Suprapubic skin (tissue), 4 donors: ENCODE measurements around the gene PROSER2.

Experiments
- EP300 ChIP-seq: sonication (generic); formaldehyde crosslinking; IDR thresholded peaks from one replicate; pipeline ENCODE4 v1.6.1; 2017; ENCODE audit warnings: antibody characterized with exemption
- POLR2A ChIP-seq, 2 donors: fragments of 450-650 bp; IDR thresholded peaks; one replicate each; pipeline ENCODE4 v1.6.1; 2017; ENCODE audit warnings: antibody characterized with exemption in 2 of 2, mild to moderate bottlenecking in 2 of 2, moderate library complexity in 2 of 2
- POLR2AphosphoS5 ChIP-seq, 3 donors: sonication (generic); formaldehyde crosslinking; IDR thresholded peaks; one replicate each; pipeline ENCODE4 v1.6.1; 2017; ENCODE audit warnings: antibody characterized with exemption in 3 of 3
- TF ChIP-seq, protein P1 (sequence below), 2 donors: fragments of 200-600 bp in 1 of 2; fragments of 450-650 bp in 1 of 2; sonication (generic) in 1 of 2; IDR thresholded peaks; one replicate each; pipeline ENCODE4 v1.5.1; 2016 to 2019; ENCODE audit warnings: antibody characterized with exemption in 2 of 2, mild to moderate bottlenecking in 1 of 2, moderate library complexity in 1 of 2

- TF ChIP-seq, protein P1, sequence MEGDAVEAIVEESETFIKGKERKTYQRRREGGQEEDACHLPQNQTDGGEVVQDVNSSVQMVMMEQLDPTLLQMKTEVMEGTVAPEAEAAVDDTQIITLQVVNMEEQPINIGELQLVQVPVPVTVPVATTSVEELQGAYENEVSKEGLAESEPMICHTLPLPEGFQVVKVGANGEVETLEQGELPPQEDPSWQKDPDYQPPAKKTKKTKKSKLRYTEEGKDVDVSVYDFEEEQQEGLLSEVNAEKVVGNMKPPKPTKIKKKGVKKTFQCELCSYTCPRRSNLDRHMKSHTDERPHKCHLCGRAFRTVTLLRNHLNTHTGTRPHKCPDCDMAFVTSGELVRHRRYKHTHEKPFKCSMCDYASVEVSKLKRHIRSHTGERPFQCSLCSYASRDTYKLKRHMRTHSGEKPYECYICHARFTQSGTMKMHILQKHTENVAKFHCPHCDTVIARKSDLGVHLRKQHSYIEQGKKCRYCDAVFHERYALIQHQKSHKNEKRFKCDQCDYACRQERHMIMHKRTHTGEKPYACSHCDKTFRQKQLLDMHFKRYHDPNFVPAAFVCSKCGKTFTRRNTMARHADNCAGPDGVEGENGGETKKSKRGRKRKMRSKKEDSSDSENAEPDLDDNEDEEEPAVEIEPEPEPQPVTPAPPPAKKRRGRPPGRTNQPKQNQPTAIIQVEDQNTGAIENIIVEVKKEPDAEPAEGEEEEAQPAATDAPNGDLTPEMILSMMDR (IDR thresholded peaks at IDR 0.05), result no peak
- TF ChIP-seq POLR2A (IDR thresholded peaks at IDR 0.05), result no peak
- no peak for TF ChIP-seq EP300
- TF ChIP-seq POLR2AphosphoS5 (IDR thresholded peaks at IDR 0.05), result no peak
Observed at GRCh38 chr10:11866199-11866925, 43.2 kb downstream of the PROSER2 start.
